ENCODE results near the gene OR9A2.

The OR9A2 gene

DNA sequence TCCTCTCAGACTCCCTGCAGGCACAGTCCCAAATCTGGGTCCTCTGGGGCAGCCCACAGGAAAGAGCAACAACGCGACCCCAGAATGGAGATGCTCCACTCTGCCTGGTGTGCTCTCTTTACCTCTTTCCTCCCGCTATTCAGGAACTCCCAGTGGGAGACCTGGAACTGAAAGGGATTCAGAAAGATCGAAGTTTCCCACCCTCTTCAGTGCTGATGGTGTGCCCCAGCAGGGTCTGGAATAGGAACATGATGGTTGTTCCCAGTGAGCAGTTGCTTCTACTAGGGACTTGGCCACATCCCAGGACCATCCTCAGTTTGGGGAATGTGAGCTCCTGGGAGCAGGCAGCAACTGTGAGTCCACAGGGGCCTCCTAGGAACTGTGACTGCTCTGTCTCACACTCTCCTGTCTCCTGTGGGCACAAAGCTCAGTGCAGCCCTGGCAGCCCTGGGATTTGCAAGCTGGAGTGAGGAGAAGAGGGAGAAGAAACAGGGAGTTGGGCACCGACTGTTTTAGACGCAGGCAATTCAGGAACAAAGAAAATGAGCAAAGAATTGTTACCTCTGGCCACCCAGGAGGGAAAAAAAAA, 43.1 kb upstream of the OR9A2 start:
- no peak overlapping the region for H3K4me3 ChIP-seq (ENCODE audit: low read length)
- H3K9me3 ChIP-seq (ENCODE audit: control insufficient read depth, insufficient read depth, low read length): no peaks in the 10 kb centered on the region
- H3K79me2 ChIP-seq (ENCODE audit: control insufficient read depth, low read length): no peaks in the 10 kb centered on the region
- H3F3A ChIP-seq (ENCODE audit: control insufficient read depth, insufficient read depth): no peaks in the 10 kb centered on the region
- TF ChIP-seq, protein P1, sequence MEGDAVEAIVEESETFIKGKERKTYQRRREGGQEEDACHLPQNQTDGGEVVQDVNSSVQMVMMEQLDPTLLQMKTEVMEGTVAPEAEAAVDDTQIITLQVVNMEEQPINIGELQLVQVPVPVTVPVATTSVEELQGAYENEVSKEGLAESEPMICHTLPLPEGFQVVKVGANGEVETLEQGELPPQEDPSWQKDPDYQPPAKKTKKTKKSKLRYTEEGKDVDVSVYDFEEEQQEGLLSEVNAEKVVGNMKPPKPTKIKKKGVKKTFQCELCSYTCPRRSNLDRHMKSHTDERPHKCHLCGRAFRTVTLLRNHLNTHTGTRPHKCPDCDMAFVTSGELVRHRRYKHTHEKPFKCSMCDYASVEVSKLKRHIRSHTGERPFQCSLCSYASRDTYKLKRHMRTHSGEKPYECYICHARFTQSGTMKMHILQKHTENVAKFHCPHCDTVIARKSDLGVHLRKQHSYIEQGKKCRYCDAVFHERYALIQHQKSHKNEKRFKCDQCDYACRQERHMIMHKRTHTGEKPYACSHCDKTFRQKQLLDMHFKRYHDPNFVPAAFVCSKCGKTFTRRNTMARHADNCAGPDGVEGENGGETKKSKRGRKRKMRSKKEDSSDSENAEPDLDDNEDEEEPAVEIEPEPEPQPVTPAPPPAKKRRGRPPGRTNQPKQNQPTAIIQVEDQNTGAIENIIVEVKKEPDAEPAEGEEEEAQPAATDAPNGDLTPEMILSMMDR (IDR thresholded peaks at IDR 0.05; ENCODE audit: low read depth, low read length, poor library complexity, severe bottlenecking): no peak
- TF ChIP-seq EZH2phosphoT487 (IDR thresholded peaks at IDR 0.05; ENCODE audit: borderline replicate concordance, low read length): no peak
- H3K9me2 ChIP-seq (replicated peaks; ENCODE audit: control insufficient read depth, low read length): no peaks in the 10 kb centered on the region
- no peaks in the 10 kb centered on the region for H3K36me3 ChIP-seq (ENCODE audit: control insufficient read depth, low read length)
- H4K20me1 ChIP-seq (ENCODE audit: control insufficient read depth, insufficient read depth, low read depth, low read length): no peaks in the 10 kb centered on the region
- H3K27ac ChIP-seq (ENCODE audit: low read depth, low read length): no peak overlapping the region
- peaks cover 4% of the 10 kb centered on the region; the same call in 1 of the 2 replicates for H3K4me1 ChIP-seq (ENCODE audit: control insufficient read depth, low read length)
- no peaks in the 10 kb centered on the region for H3K27me3 ChIP-seq (ENCODE audit: control insufficient read depth, low read length)
- no peak overlapping the region for H3K4me2 ChIP-seq (ENCODE audit: low read length)

DNA sequence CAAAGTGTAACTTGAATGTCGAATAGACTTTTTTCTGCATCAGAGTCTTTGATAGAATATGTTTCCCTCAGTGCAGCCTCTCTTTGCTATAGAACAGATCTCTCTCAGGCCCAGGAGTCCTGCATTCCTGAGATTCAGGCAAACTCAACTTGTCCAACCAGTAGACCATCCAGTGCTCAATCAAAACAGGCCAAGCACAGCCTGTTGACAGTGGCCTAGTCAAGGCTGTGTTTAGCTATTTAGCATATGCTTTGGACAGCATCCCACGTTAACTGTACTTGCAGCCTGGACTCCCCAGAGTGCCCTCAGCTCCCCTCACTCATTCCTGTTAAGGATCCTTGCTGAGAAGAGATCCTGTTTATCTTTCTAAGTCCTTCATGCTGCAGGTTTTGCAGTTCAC, 41.5 kb upstream of the OR9A2 start:
- H3K36me3 ChIP-seq (ENCODE audit: control insufficient read depth, low read length): no peaks in the 10 kb centered on the region
- H4K20me1 ChIP-seq (ENCODE audit: control insufficient read depth, insufficient read depth, low read depth, low read length): no peaks in the 10 kb centered on the region
- H3K9me2 ChIP-seq (replicated peaks; ENCODE audit: control insufficient read depth, low read length): no peaks in the 10 kb centered on the region
- H3K79me2 ChIP-seq (ENCODE audit: control insufficient read depth, low read length): no peaks in the 10 kb centered on the region
- no peak for TF ChIP-seq EZH2phosphoT487 (IDR thresholded peaks at IDR 0.05; ENCODE audit: borderline replicate concordance, low read length)
- TF ChIP-seq, protein P1 (IDR thresholded peaks at IDR 0.05; ENCODE audit: low read depth, low read length, poor library complexity, severe bottlenecking): no peak
- no peak overlapping the region for H3K4me2 ChIP-seq (ENCODE audit: low read length)
- no peak overlapping the region for H3K4me3 ChIP-seq (ENCODE audit: low read length)
- peaks cover 4% of the 10 kb centered on the region; the same call in 1 of the 2 replicates for H3K4me1 ChIP-seq (ENCODE audit: control insufficient read depth, low read length)
- no peaks in the 10 kb centered on the region for H3K9me3 ChIP-seq (ENCODE audit: control insufficient read depth, insufficient read depth, low read length)
- H3F3A ChIP-seq (ENCODE audit: control insufficient read depth, insufficient read depth): no peaks in the 10 kb centered on the region
- H3K27me3 ChIP-seq (ENCODE audit: control insufficient read depth, low read length): no peaks in the 10 kb centered on the region
- H3K27ac ChIP-seq (ENCODE audit: low read depth, low read length): no peak overlapping the region

DNA sequence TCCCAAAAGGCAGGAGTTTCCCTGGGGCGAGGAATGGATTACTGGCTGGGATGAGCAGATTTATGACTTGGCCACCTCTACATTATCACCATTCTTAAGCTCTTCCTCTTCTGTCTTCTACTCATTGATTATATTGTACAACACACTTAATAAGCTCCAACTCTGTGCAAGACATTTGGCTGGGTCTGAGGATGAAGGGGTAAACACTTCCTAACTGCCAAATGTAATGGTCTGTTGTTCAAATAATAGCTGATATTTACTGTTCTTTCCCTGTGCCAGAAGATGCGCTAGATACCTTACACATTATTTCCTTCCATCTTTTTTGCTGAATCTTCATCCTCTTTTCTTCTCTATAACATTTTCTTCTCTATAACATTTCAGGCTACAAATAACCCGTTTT, 36.8 kb upstream of the OR9A2 start:
- TF ChIP-seq, protein P1 (IDR thresholded peaks at IDR 0.05; ENCODE audit: low read depth, low read length, poor library complexity, severe bottlenecking): no peak
- TF ChIP-seq EZH2phosphoT487 (IDR thresholded peaks at IDR 0.05; ENCODE audit: borderline replicate concordance, low read length): no peak
- Histone ChIP-seq H3K36me3 (ENCODE audit: control insufficient read depth, low read length) (no peaks in the 10 kb centered on the region), H3F3A (ENCODE audit: control insufficient read depth, insufficient read depth) (no peaks in the 10 kb centered on the region), H3K4me3 (ENCODE audit: low read length) (no peak overlapping the region), H3K79me2 (ENCODE audit: control insufficient read depth, low read length) (no peaks in the 10 kb centered on the region), H4K20me1 (ENCODE audit: control insufficient read depth, insufficient read depth, low read depth, low read length) (no peaks in the 10 kb centered on the region), H3K27ac (ENCODE audit: low read depth, low read length) (no peak overlapping the region), H3K9me3 (ENCODE audit: control insufficient read depth, insufficient read depth, low read length) (peaks cover 4% of the 10 kb centered on the region; the same call in 1 of the 2 replicates), H3K9me2 (replicated peaks; ENCODE audit: control insufficient read depth, low read length) (no peaks in the 10 kb centered on the region), H3K4me1 (ENCODE audit: control insufficient read depth, low read length) (peaks cover 19% of the 10 kb centered on the region), H3K27me3 (ENCODE audit: control insufficient read depth, low read length) (no peaks in the 10 kb centered on the region), H3K4me2 (ENCODE audit: low read length) (no peak overlapping the region)
